ENCODE measurements around the gene AZU1.
"Not testable (repeated sequence)": the region's sequence is repeated elsewhere in the genome, so short reads cannot be mapped to it uniquely, and the experiment has no call there.

The AZU1 gene

GRCh38 chr19:835210-835810 lies 7.7 kb downstream of the AZU1 start:
- Histone ChIP-seq H3K36me3 (ENCODE audit: control insufficient read depth in 4 of 4, insufficient read depth in 4 of 4, low read length in 3 of 4) (no peaks in the 10 kb centered on the region), H3K4me3 (ENCODE audit: control insufficient read depth in 1 of 7, extremely low read depth in 1 of 7, insufficient read depth in 4 of 7, low read depth in 2 of 7, low read length in 6 of 7) (no peak overlapping the region), H3K27ac (ENCODE audit: insufficient read depth in 1 of 2, low read depth in 1 of 2, low read length in 2 of 2, poor library complexity in 1 of 2, severe bottlenecking in 2 of 2) (no peak overlapping the region), H3K27me3 (replicated peaks in 2 of 5; ENCODE audit: control insufficient read depth in 4 of 5, insufficient read depth in 5 of 5, low read length in 4 of 5) (peaks cover 0 to 12% (median 0%) of the 10 kb centered on the region in 5 experiments), H3K4me1 (ENCODE audit: control extremely low read depth in 1 of 4, control insufficient read depth in 4 of 4, insufficient read depth in 4 of 4, low read length in 3 of 4) (peaks cover 0 to 9% (median 3%) of the 10 kb centered on the region in 4 experiments), H3K9me3 (ENCODE audit: control extremely low read depth in 1 of 5, control insufficient read depth in 4 of 5, insufficient read depth in 2 of 5, low read depth in 1 of 5, low read length in 4 of 5) (no peaks in the 10 kb centered on the region)
- 88% methylated on average over 30 of the region's 36 CpGs for WGBS (ENCODE audit: insufficient coverage)
- POLR2A ChIA-PET, result no interaction called here
- CTCF ChIA-PET, result no interaction called here
- DNase-seq, result no peak

GRCh38 chr19:840519-841206 lies 13.0 kb downstream of the AZU1 start, which contains the start of gene PRTN3:
Gene PRTN3 (plus strand): TSS chr19:840999. CDS start chr19:841009, 10 bp downstream.
- 75% methylated on average over 16 of the region's 24 CpGs for WGBS (ENCODE audit: insufficient coverage)
- Histone ChIP-seq H3K27me3 (replicated peaks in 2 of 5; ENCODE audit: control insufficient read depth in 4 of 5, insufficient read depth in 5 of 5, low read length in 4 of 5) (peaks cover 0 to 49% (median 4%) of the 10 kb centered on the region in 5 experiments), H3K4me3 (ENCODE audit: control insufficient read depth in 1 of 7, extremely low read depth in 1 of 7, insufficient read depth in 4 of 7, low read depth in 2 of 7, low read length in 6 of 7) (no peak within 1 kb of the TSS), H3K4me1 (ENCODE audit: control extremely low read depth in 1 of 4, control insufficient read depth in 4 of 4, insufficient read depth in 4 of 4, low read length in 3 of 4) (peaks cover 0 to 17% (median 12%) of the 10 kb centered on the region in 4 experiments), H3K9me3 (ENCODE audit: control extremely low read depth in 1 of 5, control insufficient read depth in 4 of 5, insufficient read depth in 2 of 5, low read depth in 1 of 5, low read length in 4 of 5) (no peaks in the 10 kb centered on the region), H3K36me3 (ENCODE audit: control insufficient read depth in 4 of 4, insufficient read depth in 4 of 4, low read length in 3 of 4) (no peaks in the 10 kb centered on the region), H3K27ac (ENCODE audit: insufficient read depth in 1 of 2, low read depth in 1 of 2, low read length in 2 of 2, poor library complexity in 1 of 2, severe bottlenecking in 2 of 2) (no peak within 1 kb of the TSS)
- CTCF ChIA-PET, result interaction anchor here (0.9 to 2.0 kb wide), 5 partner anchors 10 to 83 kb away, joined by 3 to 11 read pairs (median 4); no protein-coding TSS in a partner anchor
- no peak for DNase-seq
- POLR2A ChIA-PET, result no interaction called here

- Histone ChIP-seq H3K27me3 (replicated peaks in 2 of 5; ENCODE audit: control insufficient read depth in 4 of 5, insufficient read depth in 5 of 5, low read length in 4 of 5) (peaks cover 3 to 56% (median 7%) of the 10 kb centered on the region in 5 experiments), H3K4me1 (ENCODE audit: control extremely low read depth in 1 of 4, control insufficient read depth in 4 of 4, insufficient read depth in 4 of 4, low read length in 3 of 4) (peaks cover 0 to 12% (median 9%) of the 10 kb centered on the region in 4 experiments)
- H3K4me3 ChIP-seq (ENCODE audit: control insufficient read depth in 1 of 7, extremely low read depth in 1 of 7, insufficient read depth in 4 of 7, low read depth in 2 of 7, low read length in 6 of 7); H3K9me3 ChIP-seq (ENCODE audit: control extremely low read depth in 1 of 5, control insufficient read depth in 4 of 5, insufficient read depth in 2 of 5, low read depth in 1 of 5, low read length in 4 of 5); H3K36me3 ChIP-seq (ENCODE audit: control insufficient read depth in 4 of 4, insufficient read depth in 4 of 4, low read length in 3 of 4); DNase-seq; POLR2A ChIA-PET; H3K27ac ChIP-seq (ENCODE audit: insufficient read depth in 1 of 2, low read depth in 1 of 2, low read length in 2 of 2, poor library complexity in 1 of 2, severe bottlenecking in 2 of 2): not testable (repeated sequence)
- CTCF ChIA-PET, result interaction anchor here (1.2 kb wide), 1 partner anchor 72 kb away, joined by 3 read pairs; no protein-coding TSS in a partner anchor
- 77% methylated on average over 3 of the region's 7 CpGs for WGBS (ENCODE audit: insufficient coverage)
These were observed 15.2 kb downstream of the AZU1 start for GRCh38 chr19:842802-843179.

GRCh38 chr19:843180-843835 lies 15.7 kb downstream of the AZU1 start:
- DNase-seq, result peak in 1 of 3 donors; percentile 51
- POLR2A ChIA-PET, result no interaction called here
- Histone ChIP-seq H3K4me1 (ENCODE audit: control extremely low read depth in 1 of 4, control insufficient read depth in 4 of 4, insufficient read depth in 4 of 4, low read length in 3 of 4) (peaks cover 0 to 12% (median 9%) of the 10 kb centered on the region in 4 experiments), H3K4me3 (ENCODE audit: control insufficient read depth in 1 of 7, extremely low read depth in 1 of 7, insufficient read depth in 4 of 7, low read depth in 2 of 7, low read length in 6 of 7) (peak overlapping the region in 1 of 7 experiments; percentile 19), H3K36me3 (ENCODE audit: control insufficient read depth in 4 of 4, insufficient read depth in 4 of 4, low read length in 3 of 4) (no peaks in the 10 kb centered on the region), H3K9me3 (ENCODE audit: control extremely low read depth in 1 of 5, control insufficient read depth in 4 of 5, insufficient read depth in 2 of 5, low read depth in 1 of 5, low read length in 4 of 5) (no peaks in the 10 kb centered on the region), H3K27me3 (replicated peaks in 2 of 5; ENCODE audit: control insufficient read depth in 4 of 5, insufficient read depth in 5 of 5, low read length in 4 of 5) (peaks cover 3 to 61% (median 8%) of the 10 kb centered on the region in 5 experiments), H3K27ac (ENCODE audit: insufficient read depth in 1 of 2, low read depth in 1 of 2, low read length in 2 of 2, poor library complexity in 1 of 2, severe bottlenecking in 2 of 2) (no peak overlapping the region)
- 1% methylated on average over 32 of the region's 46 CpGs for WGBS (ENCODE audit: insufficient coverage)
- CTCF ChIA-PET, result interaction anchor here (1.2 kb wide), 1 partner anchor 73 kb away, joined by 3 read pairs; no protein-coding TSS in a partner anchor

GRCh38 chr19:843836-844545 lies 16.4 kb downstream of the AZU1 start:
- Histone ChIP-seq H3K27ac (ENCODE audit: insufficient read depth in 1 of 2, low read depth in 1 of 2, low read length in 2 of 2, poor library complexity in 1 of 2, severe bottlenecking in 2 of 2) (no peak overlapping the region), H3K4me3 (ENCODE audit: control insufficient read depth in 1 of 7, extremely low read depth in 1 of 7, insufficient read depth in 4 of 7, low read depth in 2 of 7, low read length in 6 of 7) (no peak overlapping the region), H3K4me1 (ENCODE audit: control extremely low read depth in 1 of 4, control insufficient read depth in 4 of 4, insufficient read depth in 4 of 4, low read length in 3 of 4) (peaks cover 0 to 12% (median 8%) of the 10 kb centered on the region in 4 experiments), H3K27me3 (replicated peaks in 2 of 5; ENCODE audit: control insufficient read depth in 4 of 5, insufficient read depth in 5 of 5, low read length in 4 of 5) (peaks cover 3 to 67% (median 9%) of the 10 kb centered on the region in 5 experiments), H3K9me3 (ENCODE audit: control extremely low read depth in 1 of 5, control insufficient read depth in 4 of 5, insufficient read depth in 2 of 5, low read depth in 1 of 5, low read length in 4 of 5) (no peaks in the 10 kb centered on the region), H3K36me3 (ENCODE audit: control insufficient read depth in 4 of 4, insufficient read depth in 4 of 4, low read length in 3 of 4) (no peaks in the 10 kb centered on the region)
- 11% methylated on average over 29 of the region's 70 CpGs for WGBS (ENCODE audit: insufficient coverage)
- ChIA-PET CTCF (interaction anchor here (1.2 kb wide), 1 partner anchor 73 kb away, joined by 3 read pairs; no protein-coding TSS in a partner anchor), POLR2A (no interaction called here)
- no peak for DNase-seq

GRCh38 chr19:844546-844971 lies 16.9 kb downstream of the AZU1 start:
- Histone ChIP-seq H3K4me1 (ENCODE audit: control extremely low read depth in 1 of 4, control insufficient read depth in 4 of 4, insufficient read depth in 4 of 4, low read length in 3 of 4) (peaks cover 0 to 12% (median 8%) of the 10 kb centered on the region in 4 experiments), H3K4me3 (ENCODE audit: control insufficient read depth in 1 of 7, extremely low read depth in 1 of 7, insufficient read depth in 4 of 7, low read depth in 2 of 7, low read length in 6 of 7) (no peak overlapping the region), H3K9me3 (ENCODE audit: control extremely low read depth in 1 of 5, control insufficient read depth in 4 of 5, insufficient read depth in 2 of 5, low read depth in 1 of 5, low read length in 4 of 5) (no peaks in the 10 kb centered on the region), H3K27ac (ENCODE audit: insufficient read depth in 1 of 2, low read depth in 1 of 2, low read length in 2 of 2, poor library complexity in 1 of 2, severe bottlenecking in 2 of 2) (no peak overlapping the region), H3K36me3 (ENCODE audit: control insufficient read depth in 4 of 4, insufficient read depth in 4 of 4, low read length in 3 of 4) (no peaks in the 10 kb centered on the region), H3K27me3 (replicated peaks in 2 of 5; ENCODE audit: control insufficient read depth in 4 of 5, insufficient read depth in 5 of 5, low read length in 4 of 5) (peaks cover 3 to 70% (median 9%) of the 10 kb centered on the region in 5 experiments)
- WGBS (ENCODE audit: insufficient coverage), result 60% methylated on average over 1 of the region's 11 CpGs
- peak in 2 of 3 donors; percentile 40 to 64 for DNase-seq
- ChIA-PET POLR2A (no interaction called here), CTCF (no interaction called here)

Data from common myeloid progenitor, CD34-positive (primary cell).